ENCODE measurements around the gene HNF4A.

Gene HNF4A

GRCh38 chr20:44442298-44443070, 87.0 kb downstream of the HNF4A start:
- no peak for DNase-seq (ENCODE audit: low read depth in 2 of 3, low spot score in 2 of 3)

- no peak for DNase-seq (ENCODE audit: low read depth in 2 of 3, low spot score in 2 of 3)
These were observed 90.5 kb downstream of the HNF4A start for GRCh38 chr20:44445742-44446710.

- no peak for DNase-seq (ENCODE audit: low read depth in 2 of 3, low spot score in 2 of 3)
These were observed 92.4 kb downstream of the HNF4A start for GRCh38 chr20:44447827-44448419.

GRCh38 chr20:44448753-44449546, 93.5 kb downstream of the HNF4A start:
- DNase-seq (ENCODE audit: low read depth in 2 of 3, low spot score in 2 of 3), result no peak

- no peak for DNase-seq (ENCODE audit: low read depth in 2 of 3, low spot score in 2 of 3)
These were observed 94.4 kb downstream of the HNF4A start for GRCh38 chr20:44449864-44450263.

GRCh38 chr20:44450281-44450889, 94.9 kb downstream of the HNF4A start:
- DNase-seq (ENCODE audit: low read depth in 2 of 3, low spot score in 2 of 3), result no peak

GRCh38 chr20:44450903-44451450, 95.5 kb downstream of the HNF4A start:
- no peak for DNase-seq (ENCODE audit: low read depth in 2 of 3, low spot score in 2 of 3)

GRCh38 chr20:44454306-44454963, 98.9 kb downstream of the HNF4A start:
- DNase-seq (ENCODE audit: low read depth in 2 of 3, low spot score in 2 of 3), result no peak

GRCh38 chr20:44455126-44455525, 99.6 kb downstream of the HNF4A start:
- DNase-seq (ENCODE audit: low read depth in 2 of 3, low spot score in 2 of 3), result no peak

GRCh38 chr20:44456611-44457010, 101.1 kb downstream of the HNF4A start:
- DNase-seq (ENCODE audit: low read depth in 2 of 3, low spot score in 2 of 3), result no peak

- DNase-seq (ENCODE audit: low read depth in 2 of 3, low spot score in 2 of 3), result no peak
These were observed 101.5 kb downstream of the HNF4A start for GRCh38 chr20:44457016-44457415.

GRCh38 chr20:44459271-44459670, 103.8 kb downstream of the HNF4A start:
- DNase-seq (ENCODE audit: low read depth in 2 of 3, low spot score in 2 of 3), result no peak

GRCh38 chr20:44460795-44461141, 105.3 kb downstream of the HNF4A start:
- no peak for DNase-seq (ENCODE audit: low read depth in 2 of 3, low spot score in 2 of 3)

GRCh38 chr20:44461142-44461802, 105.8 kb downstream of the HNF4A start:
- DNase-seq (ENCODE audit: low read depth in 2 of 3, low spot score in 2 of 3), result no peak

- no peak for DNase-seq (ENCODE audit: low read depth in 2 of 3, low spot score in 2 of 3)
These were observed 106.3 kb downstream of the HNF4A start for GRCh38 chr20:44461803-44462174.

- DNase-seq (ENCODE audit: low read depth in 2 of 3, low spot score in 2 of 3), result no peak
These were observed 108.0 kb downstream of the HNF4A start for GRCh38 chr20:44463466-44463865.

GRCh38 chr20:44464514-44464913, 109.0 kb downstream of the HNF4A start:
- no peak for DNase-seq (ENCODE audit: low read depth in 2 of 3, low spot score in 2 of 3)

- no peak for DNase-seq (ENCODE audit: low read depth in 2 of 3, low spot score in 2 of 3)
These were observed 109.6 kb downstream of the HNF4A start for GRCh38 chr20:44465001-44465560.

- no peak for DNase-seq (ENCODE audit: low read depth in 2 of 3, low spot score in 2 of 3)
These were observed 111.9 kb downstream of the HNF4A start for GRCh38 chr20:44467289-44467883.

All from activated CD8-positive, alpha-beta memory T cell treated with anti-CD3 and anti-CD28 coated beads for 48 hours (primary cell).